Pancreas (tissue), 10 donors: ENCODE results near the gene SMCO3. TPM values are rescaled to one million over a fixed set of nuclear protein-coding genes. Genes with fewer than 3 reads are reported as not detected.

Source experiments
- ATAC-seq, 4 donors: fragments of 200-7000 bp; cut with Tn5 transposase; one replicate each; pipeline versions ENCODE4 v1.8.0 to v1.9.1; 2020; ENCODE audit warnings: mild to moderate bottlenecking in 4 of 4, moderate library complexity in 4 of 4
- DNase-seq, 6 donors: peaks; one replicate each; pipeline ENCODE4 v3.0.0-alpha.2; 2020
- FAIRE-seq: peaks from 2 replicates; lab custom pipeline; 2012; peaks lifted over from hg19 to GRCh38; lab: Jason Lieb, UNC
- H3K27ac ChIP-seq, 4 donors: fragments of 200-600 bp; sonication (generic); 1 replicate in 3 of 4; 2 replicates in 1 of 4; pipeline versions ENCODE4 v1.5.0 to v1.8.0; 2020
- H3K27me3 ChIP-seq, 4 donors: fragments of 200-600 bp; one replicate each; pipeline ENCODE4 v1.8.0; 2021
- H3K36me3 ChIP-seq, 3 donors: fragments of 200-600 bp; sonication (generic) in 1 of 3; one replicate each; pipeline versions ENCODE4 v1.5.0 to v1.8.0; 2020 to 2021
- H3K4me1 ChIP-seq, 3 donors: fragments of 200-600 bp; one replicate each; pipeline ENCODE4 v1.8.0; 2021
- H3K4me3 ChIP-seq, 4 donors: fragments of 200-600 bp; sonication (generic) in 2 of 4; one replicate each; pipeline versions ENCODE4 v1.5.0 to v1.8.0; 2020 to 2021
- H3K9me3 ChIP-seq, 4 donors: fragments of 200-600 bp; one replicate each; pipeline ENCODE4 v1.8.0; 2021
- CTCF ChIP-seq, 4 donors: fragments of 200-600 bp; sonication (generic) in 3 of 4; IDR thresholded peaks; one replicate each; pipeline versions ENCODE4 v1.5.0 to v1.8.0; 2021; ENCODE audit warnings: antibody characterized with exemption in 4 of 4
- WGBS, 2 donors: extraction: QIAGEN DNeasy Blood & Tissue Kit; methylation state at CpG; one replicate each; pipeline ENCODE4 v1.1.7; 2013; 5-methylcytosine and 5-hydroxymethylcytosine counted together
- intact Hi-C, 3 donors: fragments of 100-400 bp; cut with DNase I; formaldehyde crosslinking; loops; one replicate each; pipeline versions ENCODE4 v1.11.1 to v1.14.2; 2022
- polyA plus RNA-seq, 2 donors: library from polyadenylated mRNA; stranded (reverse); fragments of 200-250 nt; gene quantifications; one replicate each; pipeline ENCODE4 v1.2.3, GENCODE V29; 2013
- total RNA-seq, 6 donors: library from RNA; stranded (reverse); fragmentation: NEBNext Ultra II Directional in 4 of 6; extraction: Animal tissue kit (Norgen Biotek cat#: 25700) in 4 of 6; gene quantifications; one replicate each; pipeline versions ENCODE4 v1.2.1 to v1.2.4, GENCODE V29; 2021 to 2023
- donor health status: healthy with polysubstance abuse.
- donor health status: DM: no; HTN: no; CAD: no; lungs with moderate emphysema.
- donor health status: DM: no; HTN: no; CAD: no.
- donor health status: control.
- donor health status: control.
- donor health status: Bipolar disorder and iron deficiency.
- donor health status: DM: yes; HTN: yes; CAD: no.
- donor health status: DM: no; HTN: no; CAD: no.
- donor health status: DM: no; HTN: no; CAD: no.
- donor health status: DM: yes; HTN: yes; CAD: no.

The SMCO3 gene
- total and polyA plus RNA-seq, 8 donors = 0.12 to 0.30 (median 0.19) TPM; not detected in 3

DNA sequence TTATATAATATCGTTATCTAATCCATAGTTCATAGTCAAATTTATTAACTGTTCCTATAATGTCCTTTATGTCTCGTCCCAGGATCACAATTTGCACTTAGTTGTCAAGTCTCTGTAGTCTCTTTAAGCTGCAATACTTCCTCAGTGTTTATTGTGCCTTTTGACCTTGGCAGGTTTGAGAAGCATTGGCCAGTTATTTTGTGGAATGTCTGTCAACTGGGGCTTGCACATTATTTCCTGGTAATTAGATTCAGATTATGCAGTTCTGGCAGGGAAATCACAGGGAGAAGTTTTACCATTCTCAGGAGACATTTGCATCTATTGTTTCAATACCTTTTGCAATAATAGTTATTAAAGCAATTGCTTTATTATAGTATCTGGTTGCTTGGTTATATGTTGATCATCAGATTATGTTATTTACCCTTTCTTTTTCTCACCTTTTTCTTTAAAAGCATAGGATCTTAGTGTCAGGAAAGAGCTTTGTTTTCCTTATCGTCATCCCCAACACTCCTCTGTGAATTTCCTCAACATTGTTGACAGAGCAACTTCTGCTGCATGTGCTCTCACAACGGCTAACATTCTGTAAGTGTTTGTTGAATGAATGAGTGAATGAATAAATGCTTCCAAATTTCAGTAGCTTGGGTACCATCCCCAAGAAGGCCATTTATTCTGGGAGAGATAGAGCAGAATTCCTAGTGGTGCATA, 33.0 kb upstream of the SMCO3 start:
- H3K27ac ChIP-seq = peak overlapping the region in 3 of 4 donors; percentile 1 to 55 (median 50)
- H3K36me3 ChIP-seq = no peaks in the 10 kb centered on the region
- no peak overlapping the region for H3K4me3 ChIP-seq
- no peak for TF ChIP-seq CTCF (IDR thresholded peaks at IDR 0.05)
- ATAC-seq (peak; percentile 51 to 62 (median 59)), FAIRE-seq (no peak), DNase-seq (peak in 1 of 6 donors; percentile 14)
- no peaks in the 10 kb centered on the region for H3K27me3 ChIP-seq
- intact Hi-C loops = loop anchor here in 2 of 3 donors (5.0 to 10.0 kb wide), 3 partner anchors 78 to 145 kb away; no protein-coding TSS in a partner anchor
- peaks cover 25 to 37% (median 33%) of the 10 kb centered on the region in 3 donors for H3K4me1 ChIP-seq
- H3K9me3 ChIP-seq = no peaks in the 10 kb centered on the region
- 11 to 28% methylated on average over 4 of the region's 4 CpGs for WGBS, 2 donors

GRCh38 chr12:14846042-14846587, 32.1 kb upstream of the SMCO3 start:
- ATAC-seq (peak in 2 of 4 donors; percentile 23 to 51), DNase-seq (no peak), FAIRE-seq (peak; percentile 60)
- Histone ChIP-seq H3K4me1 (peaks cover 32 to 46% (median 42%) of the 10 kb centered on the region in 3 donors), H3K4me3 (no peak overlapping the region), H3K27me3 (no peaks in the 10 kb centered on the region), H3K9me3 (no peaks in the 10 kb centered on the region), H3K36me3 (no peaks in the 10 kb centered on the region), H3K27ac (peak overlapping the region in 3 of 4 donors; percentile 1 to 55 (median 50))
- intact Hi-C loops = loop anchor here in 2 of 3 donors (5.0 to 10.0 kb wide), 3 partner anchors 79 to 146 kb away; no protein-coding TSS in a partner anchor
- TF ChIP-seq CTCF (IDR thresholded peaks at IDR 0.05) = no peak
- WGBS, 2 donors = 29 to 32% methylated on average over 3 of the region's 3 CpGs

DNA sequence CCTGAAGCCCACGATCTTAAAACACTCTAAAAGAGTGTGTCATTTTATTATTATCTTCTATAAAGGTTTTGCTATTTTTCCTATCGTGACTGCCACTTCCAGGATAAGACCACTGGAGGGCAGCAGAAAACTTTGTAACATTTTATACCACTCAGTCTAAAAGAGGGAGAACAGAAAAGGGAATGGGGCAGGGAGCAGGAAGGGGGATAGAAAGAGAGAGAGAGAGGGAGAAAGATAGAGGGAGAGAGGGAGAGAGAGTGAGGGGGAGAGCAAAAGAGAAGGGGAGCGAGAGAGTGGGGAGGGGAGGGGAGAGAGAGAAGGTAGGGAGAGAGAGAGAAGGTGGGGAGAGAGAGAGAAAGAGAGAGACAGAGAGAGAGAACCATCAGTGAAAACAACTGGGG, 31.4 kb upstream of the SMCO3 start:
- WGBS, 2 donors = 10 to 12% methylated on average over 3 of the region's 3 CpGs
- Histone ChIP-seq H3K27ac (peak overlapping the region in 2 of 4 donors; percentile 50 to 55), H3K9me3 (no peaks in the 10 kb centered on the region), H3K27me3 (no peaks in the 10 kb centered on the region), H3K4me1 (peaks cover 32 to 54% (median 44%) of the 10 kb centered on the region in 3 donors), H3K4me3 (no peak overlapping the region), H3K36me3 (no peaks in the 10 kb centered on the region)
- ATAC-seq = peak; percentile 36 to 69 (median 64)
- peak; percentile 20 to 66 (median 47) for TF ChIP-seq CTCF (IDR thresholded peaks at IDR 0.05)
- FAIRE-seq = peak; percentile 79
- intact Hi-C loops = loop anchor here in 2 of 3 donors (5.0 to 10.0 kb wide), 3 partner anchors 79 to 147 kb away; no protein-coding TSS in a partner anchor
- DNase-seq = peak in 2 of 6 donors; percentile 39 to 66

DNA sequence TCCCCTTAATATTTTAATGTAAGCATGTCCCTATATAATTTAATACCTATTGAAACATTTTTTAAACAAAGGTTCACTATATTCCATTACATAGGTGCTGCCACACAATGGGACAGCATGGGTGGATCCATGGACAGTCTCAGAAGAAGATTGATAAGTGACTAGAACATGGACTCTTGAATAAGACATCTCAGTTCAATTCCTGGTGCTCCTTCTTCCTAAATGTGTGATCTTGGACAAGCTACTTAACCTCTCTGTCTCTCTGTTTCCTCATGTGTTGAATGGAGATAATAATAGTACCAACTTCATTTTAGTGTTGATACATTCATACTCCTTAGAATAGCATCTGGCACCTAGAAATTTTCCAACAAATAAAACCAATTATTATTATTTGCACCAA, 30.4 kb upstream of the SMCO3 start:
- H3K4me3 ChIP-seq = no peak overlapping the region
- no peaks in the 10 kb centered on the region for H3K9me3 ChIP-seq
- peaks cover 32 to 56% (median 44%) of the 10 kb centered on the region in 3 donors for H3K4me1 ChIP-seq
- intact Hi-C loops = loop anchor here in 1 of 3 donors (10.0 kb wide), 1 partner anchor 80 kb away; no protein-coding TSS in a partner anchor
- peak overlapping the region in 1 of 4 donors; percentile 82 for H3K27ac ChIP-seq
- FAIRE-seq (no peak), ATAC-seq (no peak), DNase-seq (no peak)
- H3K36me3 ChIP-seq = no peaks in the 10 kb centered on the region
- H3K27me3 ChIP-seq = no peaks in the 10 kb centered on the region
- no peak for TF ChIP-seq CTCF (IDR thresholded peaks at IDR 0.05)
